Activated CD8-positive, alpha-beta memory T cell treated with anti-CD3 and anti-CD28 coated beads, Interleukin-2, amount 50 U/mL, for 4 hours (primary cell): Measurements from ENCODE around the gene BRD4.

Experiments
- DNase-seq: peaks from one replicate; pipeline ENCODE4 v3.0.0-alpha.2; 2020

Gene BRD4

GRCh38 chr19:15307169-15307568 is 25.2 kb downstream of the BRD4 start:
- DNase-seq = no peak

DNA sequence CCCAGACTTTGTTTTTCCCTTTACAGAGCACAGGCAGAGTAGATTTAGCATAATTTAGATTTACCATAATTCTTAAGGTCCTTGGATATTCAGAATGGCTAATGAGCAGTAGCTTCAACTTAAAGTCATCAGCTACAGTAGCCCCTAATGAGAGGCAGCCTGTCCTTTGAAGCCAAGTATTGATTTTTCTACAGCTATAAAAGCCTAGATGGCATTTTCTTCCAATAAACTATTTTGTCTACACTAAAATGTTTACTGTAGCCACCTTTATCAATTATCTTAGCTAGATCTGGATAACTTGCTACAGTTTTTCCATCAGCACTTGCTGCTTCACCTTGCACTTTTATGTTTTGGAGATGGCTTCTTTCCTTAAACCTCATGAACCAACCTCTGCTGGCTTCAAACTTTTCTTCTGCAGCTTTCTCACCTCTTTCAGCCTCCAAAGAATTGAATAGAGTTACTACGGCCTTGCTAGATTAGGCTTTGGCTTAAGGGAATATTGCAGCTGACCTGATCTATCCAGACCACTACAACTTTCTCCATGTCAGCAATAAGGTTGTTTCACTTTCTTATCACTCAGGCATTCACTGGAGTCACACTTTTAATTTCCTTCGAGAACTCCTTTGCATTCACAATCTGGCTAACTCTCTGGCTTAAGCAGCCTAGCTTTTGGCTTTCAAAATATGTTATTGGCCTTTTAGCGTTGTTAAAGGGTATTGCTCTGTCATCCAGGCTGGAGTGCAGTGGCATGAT is 26.6 kb downstream of the BRD4 start:
- DNase-seq = no peak

DNA sequence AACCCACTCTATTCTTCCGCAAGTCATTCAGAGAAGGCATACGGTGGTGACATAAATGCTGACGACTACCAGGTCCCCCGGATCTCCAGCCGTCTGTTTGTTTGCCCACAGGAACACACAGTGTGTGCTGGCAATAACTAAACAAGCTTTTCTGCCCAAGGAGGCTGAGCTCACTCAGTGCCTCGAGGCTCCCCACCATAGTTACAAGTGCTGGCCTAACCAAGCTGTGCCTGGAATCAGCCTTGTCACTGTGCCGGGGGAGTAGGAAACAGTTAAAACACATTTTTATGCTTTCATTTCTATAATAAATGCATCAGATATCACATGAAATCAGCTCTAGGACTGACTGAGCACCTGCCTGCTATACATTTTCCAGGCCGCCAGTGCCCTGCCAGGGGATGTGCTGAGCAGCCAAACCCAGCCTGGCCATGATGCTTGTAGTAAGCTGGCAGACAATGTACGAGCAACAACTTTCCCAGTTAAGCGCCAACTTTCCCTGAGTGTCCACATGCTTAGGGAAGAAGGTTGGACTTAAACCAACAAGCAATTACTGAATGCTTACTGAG is 28.1 kb downstream of the BRD4 start:
- no peak for DNase-seq

DNA sequence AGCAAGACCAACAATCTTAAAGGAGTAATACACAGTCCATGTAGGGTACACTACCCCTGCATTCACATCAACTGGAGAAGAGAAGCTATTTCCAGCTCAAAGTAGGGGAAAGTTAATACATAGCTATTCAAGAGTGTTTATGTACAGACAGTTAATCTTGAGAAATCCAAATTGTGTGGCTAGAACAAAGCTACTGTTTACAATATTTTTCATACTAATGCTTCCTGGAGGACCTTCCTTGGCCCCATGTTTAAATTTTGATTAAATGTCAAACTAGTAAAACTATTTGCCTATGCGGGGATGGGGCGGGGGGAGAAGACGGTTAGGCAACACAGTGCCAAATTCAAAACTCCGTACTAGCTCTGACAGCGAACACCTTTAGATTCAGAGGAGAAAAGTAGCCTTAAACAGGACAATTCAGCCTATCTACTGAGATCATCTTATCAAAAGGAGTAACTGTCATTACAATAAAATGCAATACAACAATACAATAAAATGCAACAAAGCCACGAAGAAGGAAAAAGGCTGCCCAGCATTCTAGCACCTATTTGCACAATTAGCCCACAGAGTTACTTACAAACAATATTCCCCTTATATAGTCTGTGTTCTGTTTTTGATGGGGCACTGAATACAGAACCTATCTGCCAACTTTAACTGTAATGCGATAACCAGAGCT is 29.1 kb downstream of the BRD4 start:
- no peak for DNase-seq

- no peak for DNase-seq
Measured at GRCh38 chr19:15300533-15301197, 31.7 kb downstream of the BRD4 start.

GRCh38 chr19:15299568-15300409 is 32.5 kb downstream of the BRD4 start:
- no peak for DNase-seq

GRCh38 chr19:15298847-15299567 is 33.3 kb downstream of the BRD4 start:
- DNase-seq = no peak

- DNase-seq = no peak
Measured at GRCh38 chr19:15297416-15298224, 34.7 kb downstream of the BRD4 start.

DNA sequence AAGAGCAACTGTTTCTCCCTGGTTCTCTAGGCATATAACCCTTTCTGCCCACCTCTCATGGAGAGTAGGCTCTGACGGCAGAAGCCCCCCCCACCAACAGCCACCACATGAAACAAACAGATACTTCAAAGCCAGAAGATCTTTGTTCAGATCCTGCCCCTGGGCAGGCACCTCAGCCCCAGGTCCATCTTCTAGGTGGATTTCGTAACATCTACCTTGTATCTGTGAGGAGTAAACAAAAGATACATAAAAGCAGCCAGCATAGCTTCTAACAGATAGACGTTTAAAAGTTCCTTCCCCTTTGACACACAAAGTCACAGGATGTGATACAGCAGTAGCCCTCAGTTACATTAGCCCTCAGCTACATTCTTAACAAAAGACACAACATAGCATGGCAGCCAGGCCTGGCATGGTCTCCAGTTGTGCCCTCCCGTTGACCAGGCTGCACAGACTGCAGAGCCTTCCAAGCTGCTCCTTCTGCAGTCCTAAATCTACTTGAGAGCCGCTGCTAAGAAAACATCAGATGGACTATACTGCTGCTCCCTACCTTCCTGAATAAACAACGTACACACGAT is 35.4 kb downstream of the BRD4 start:
- DNase-seq = no peak

- no peak for DNase-seq
Measured at GRCh38 chr19:15296353-15296752, 36.0 kb downstream of the BRD4 start.

- no peak for DNase-seq
Measured at GRCh38 chr19:15294561-15294990, 37.8 kb downstream of the BRD4 start.

DNA sequence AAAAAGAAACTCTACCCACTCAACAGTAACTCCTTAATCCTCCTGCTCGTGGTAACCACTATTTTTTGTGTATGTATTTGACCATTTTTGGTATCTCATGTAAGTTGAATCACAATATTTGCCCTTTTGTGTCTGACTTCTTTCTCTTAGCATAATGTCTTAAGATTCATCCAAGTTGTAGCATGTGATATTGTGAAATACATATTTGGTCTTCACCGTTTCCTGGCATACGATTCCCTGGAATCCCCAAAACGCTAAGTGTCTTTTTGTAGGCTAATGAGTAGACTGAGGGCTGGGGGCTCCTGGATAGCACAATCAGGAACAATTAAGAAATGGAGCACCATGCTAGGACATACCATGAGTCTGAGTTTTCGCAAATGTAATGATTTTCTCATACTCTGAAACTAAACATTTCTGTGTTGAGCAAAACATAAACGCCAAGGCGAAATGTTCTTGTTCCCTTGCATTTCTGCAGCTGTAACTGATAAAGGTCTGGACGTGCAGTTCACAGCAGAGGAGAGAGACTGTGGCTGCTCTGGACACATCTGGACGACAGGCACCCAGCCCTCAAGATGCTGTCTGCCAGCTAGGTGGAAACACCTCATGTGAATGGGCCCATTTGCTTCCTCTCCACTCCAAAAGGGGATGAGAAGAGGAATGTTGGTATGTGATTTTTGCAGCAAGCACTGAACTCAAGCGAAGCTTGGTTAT is 38.4 kb downstream of the BRD4 start:
- no peak for DNase-seq

- no peak for DNase-seq
Measured at GRCh38 chr19:15292847-15293582, 39.3 kb downstream of the BRD4 start.

DNA sequence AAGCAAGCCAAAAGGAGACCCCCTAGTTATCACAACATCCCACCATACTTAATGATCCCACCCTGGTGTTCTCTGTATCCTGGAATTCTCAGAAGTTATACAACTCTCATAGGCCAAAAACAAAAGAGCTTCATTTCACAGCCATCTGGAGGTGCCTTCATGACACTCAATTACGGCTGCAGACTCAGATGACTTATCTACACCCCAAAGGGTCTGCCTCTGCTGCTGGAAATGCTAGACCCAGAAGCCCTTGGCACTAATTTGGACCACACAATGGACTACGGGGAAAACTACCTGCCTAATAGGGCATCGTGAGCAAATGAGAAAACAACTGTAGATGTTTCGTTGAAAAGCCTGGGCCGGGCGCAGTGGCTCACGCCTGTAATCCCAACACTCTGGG is 40.2 kb downstream of the BRD4 start:
- no peak for DNase-seq

DNA sequence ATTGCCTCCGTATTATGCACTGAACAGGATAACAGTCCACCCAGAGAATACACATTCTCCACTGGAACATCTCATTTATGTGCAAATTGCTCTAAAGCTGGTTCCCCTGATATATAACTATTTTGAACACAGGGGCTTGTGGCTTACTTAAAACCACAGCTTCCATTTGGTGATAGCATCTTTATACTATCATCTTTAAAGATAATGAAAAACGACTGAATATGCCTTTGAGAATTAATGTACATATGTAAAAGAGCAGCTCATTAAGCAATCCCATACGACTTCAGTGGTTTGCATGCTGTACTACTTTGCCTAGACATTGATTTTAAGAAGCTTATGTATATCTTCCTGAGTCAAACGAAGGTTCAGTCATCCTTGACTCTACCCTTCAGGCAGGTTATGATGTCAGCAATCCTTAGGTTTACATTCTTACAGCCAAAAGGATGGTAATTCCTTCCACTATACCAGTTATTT is 40.8 kb downstream of the BRD4 start:
- no peak for DNase-seq

GRCh38 chr19:15291089-15291488 is 41.2 kb downstream of the BRD4 start:
- DNase-seq = no peak

DNA sequence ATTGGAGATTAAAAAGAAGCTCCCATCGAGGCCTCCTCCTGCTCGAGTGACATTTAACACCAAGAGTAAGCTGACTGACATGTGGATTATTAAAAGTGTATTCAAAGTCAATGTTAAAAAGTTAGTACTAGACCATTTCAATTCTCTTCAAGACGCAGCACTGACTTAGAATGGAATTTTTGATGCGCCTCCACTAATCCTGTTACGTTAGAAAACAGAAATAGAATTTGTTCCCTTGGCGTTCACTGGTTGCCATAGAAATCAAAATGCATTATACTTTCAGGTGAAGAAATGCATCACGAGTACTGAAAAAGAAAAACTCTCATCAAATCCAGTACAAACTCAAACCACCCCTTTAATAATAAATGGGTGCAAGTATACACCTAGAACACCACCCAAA is 42.2 kb downstream of the BRD4 start:
- no peak for DNase-seq

GRCh38 chr19:15289673-15290072 is 42.7 kb downstream of the BRD4 start:
- no peak for DNase-seq
